IMR-90 (cell line): ENCODE measurements around the gene KANSL3. TPM values are rescaled to one million over a fixed set of nuclear protein-coding genes. Genes with fewer than 3 reads are reported as not detected.

Source experiments
- ATAC-seq: fragments of 200-7000 bp; cut with Tn5 transposase; 2 replicates; pipeline ENCODE4 v1.9.1; 2020; ENCODE audit warnings: low read depth, mild to moderate bottlenecking, moderate library complexity
- BruUV-seq: library from RNA; stranded (reverse); fragments of 400-500 nt; replicated peaks from 2 replicates; lab custom pipeline; 2021; lab: Mats Ljungman, UMichigan
- CTCF ChIA-PET: fragments of 300-600 bp; formaldehyde crosslinking; extraction: SDS; loops from one replicate; lab custom pipeline; 2021; ENCODE audit warnings: antibody characterized with exemption; lab: Yijun Ruan, JAX
- POLR2A ChIA-PET: fragments of 300-600 bp; sonication (Branson Sonifier 250); formaldehyde crosslinking; loops from one replicate; lab custom pipeline; 2022; ENCODE audit warnings: antibody characterized with exemption; ENCODE audit not compliant: unreplicated experiment; lab: Charles Lee
- DNase-seq: peaks from one replicate; pipeline ENCODE4 v3.0.0; 2013
- H2AFZ ChIP-seq: replicated peaks from 2 replicates; pipeline ENCODE3; 2013; ENCODE audit warnings: low read length, mild to moderate bottlenecking; ENCODE audit not compliant: poor library complexity
- H2AK5ac ChIP-seq: 2 replicates; pipeline ENCODE4 v1.6.1; 2013; ENCODE audit warnings: low read depth, low read length, inconsistent platforms
- H2AK9ac ChIP-seq: replicated peaks from 2 replicates; pipeline ENCODE3; 2013; ENCODE audit warnings: mild to moderate bottlenecking, low read depth, low read length, moderate library complexity; ENCODE audit not compliant: poor library complexity
- H2BK120ac ChIP-seq: 2 replicates; pipeline ENCODE4 v1.6.1; 2013; ENCODE audit warnings: low read depth, low read length, inconsistent platforms
- H2BK15ac ChIP-seq: 3 replicates; pipeline ENCODE4 v1.6.1; 2013; ENCODE audit warnings: low read depth, low read length, inconsistent platforms
- H2BK20ac ChIP-seq: 2 replicates; pipeline ENCODE4 v1.6.1; 2013; ENCODE audit warnings: low read depth, mild to moderate bottlenecking, inconsistent platforms, low read length, moderate library complexity
- H2BK5ac ChIP-seq: 2 replicates; pipeline ENCODE4 v1.6.1; 2013; ENCODE audit warnings: mild to moderate bottlenecking, low read depth, low read length, inconsistent platforms; ENCODE audit not compliant: poor library complexity, severe bottlenecking
- H3K14ac ChIP-seq: replicated peaks from 2 replicates; pipeline ENCODE4 v1.6.1; 2013; ENCODE audit warnings: low read depth, low read length, inconsistent platforms
- H3K18ac ChIP-seq: 2 replicates; pipeline ENCODE4 v1.6.1; 2013; ENCODE audit warnings: low read depth, low read length, control low read depth
- H3K23ac ChIP-seq: 2 replicates; pipeline ENCODE4 v1.6.1; 2013; ENCODE audit warnings: low read depth, low read length, inconsistent platforms
- H3K27ac ChIP-seq: 2 replicates; pipeline ENCODE4 v1.5.1; 2013; ENCODE audit warnings: mild to moderate bottlenecking, control low read depth, low read length; ENCODE audit not compliant: insufficient read depth
- H3K27me3 ChIP-seq: 2 replicates; pipeline ENCODE4 v1.6.1; 2013; ENCODE audit warnings: low read length; ENCODE audit not compliant: control insufficient read depth, insufficient read depth
- H3K36me3 ChIP-seq: 2 replicates; pipeline ENCODE4 v1.6.1; 2013; ENCODE audit warnings: low read length, mixed read lengths; ENCODE audit not compliant: control insufficient read depth, insufficient read depth
- H3K4ac ChIP-seq: 2 replicates; pipeline ENCODE4 v1.6.1; 2013; ENCODE audit warnings: low read depth, low read length, inconsistent platforms
- H3K4me1 ChIP-seq: 2 replicates; pipeline ENCODE4 v1.6.1; 2013; ENCODE audit warnings: low read length, mixed read lengths; ENCODE audit not compliant: control insufficient read depth, insufficient read depth
- H3K4me2 ChIP-seq: 2 replicates; pipeline ENCODE4 v1.6.1; 2013; ENCODE audit warnings: low read depth, mild to moderate bottlenecking, control low read depth, low read length, moderate library complexity
- H3K4me3 ChIP-seq: 2 replicates; pipeline ENCODE4 v1.5.1; 2013; ENCODE audit warnings: low read depth, mild to moderate bottlenecking, control low read depth, low read length, moderate library complexity; ENCODE audit not compliant: insufficient read depth
- H3K56ac ChIP-seq: 2 replicates; pipeline ENCODE4 v1.6.1; 2013; ENCODE audit warnings: low read length, inconsistent platforms; ENCODE audit not compliant: insufficient read depth; ENCODE audit errors: extremely low read depth
- H3K79me1 ChIP-seq, 2 experiments: 2 replicates each; pipeline ENCODE4 v1.6.1; 2013; ENCODE audit warnings: low read length in 2 of 2, inconsistent platforms in 1 of 2, low read depth in 1 of 2
- H3K9ac ChIP-seq: 2 replicates; pipeline ENCODE4 v1.6.1; 2013; ENCODE audit warnings: low read depth, low read length, control low read depth
- H3K9me1 ChIP-seq: 2 replicates; pipeline ENCODE4 v1.6.1; 2013; ENCODE audit warnings: low read length, inconsistent platforms; ENCODE audit not compliant: insufficient read depth
- H3K9me3 ChIP-seq: 2 replicates; pipeline ENCODE4 v1.6.1; 2013; ENCODE audit warnings: low read length; ENCODE audit not compliant: control insufficient read depth, insufficient read depth
- H4K20me1 ChIP-seq: 2 replicates; pipeline ENCODE4 v1.6.1; 2013; ENCODE audit warnings: low read length, inconsistent platforms; ENCODE audit not compliant: insufficient read depth
- H4K5ac ChIP-seq: 2 replicates; pipeline ENCODE4 v1.6.1; 2013; ENCODE audit warnings: mild to moderate bottlenecking, low read depth, low read length, control low read depth
- H4K8ac ChIP-seq, 2 experiments: 2 replicates each; pipeline ENCODE4 v1.6.1; 2013; ENCODE audit warnings: low read depth in 2 of 2, low read length in 2 of 2, control low read depth in 1 of 2, inconsistent platforms in 1 of 2
- H4K91ac ChIP-seq: 2 replicates; pipeline ENCODE4 v1.6.1; 2013; ENCODE audit warnings: low read depth, low read length, inconsistent platforms; ENCODE audit not compliant: insufficient read depth
- CEBPB ChIP-seq: IDR thresholded peaks from 2 replicates; pipeline ENCODE4 v1.6.1; 2012; ENCODE audit warnings: low read depth, low read length, improper control_type of control experiment
- MAZ ChIP-seq: IDR thresholded peaks from 2 replicates; pipeline ENCODE4 v1.6.1; 2012; ENCODE audit warnings: low read depth, mild to moderate bottlenecking, low read length, improper control_type of control experiment, moderate library complexity, borderline replicate concordance
- RFX5 ChIP-seq: IDR thresholded peaks from 2 replicates; pipeline ENCODE4 v1.8.0; 2012; ENCODE audit warnings: low read depth, mild to moderate bottlenecking, low read length, moderate library complexity
- WGBS, 2 experiments: methylation state at CpG; one replicate each; pipeline versions ENCODE4 v1.1.5 to v1.1.7; 2013; ENCODE audit warnings: missing lambda C conversion rate in 2 of 2; ENCODE audit not compliant: insufficient read length in 1 of 2; ENCODE audit errors: extremely low coverage in 2 of 2; 5-methylcytosine and 5-hydroxymethylcytosine counted together
- dilution Hi-C: fragments of 300-500 bp; cut with HindIII; formaldehyde crosslinking; loops from one replicate; pipeline ENCODE4 v1.14.3; 2018; ENCODE audit warnings: low sequenced_read_pairs; ENCODE audit not compliant: unreplicated experiment
- in situ Hi-C: fragments of 300-500 bp; cut with MboI; formaldehyde crosslinking; loops from 3 replicates; pipeline ENCODE4 v1.14.3; 2019; ENCODE audit warnings: low sequenced_read_pairs, inconsistent platforms, mixed read lengths
- intact Hi-C: fragments of 100-400 bp; cut with micrococcal nuclease; formaldehyde crosslinking; loops from 2 replicates; pipeline ENCODE4 v1.10.0; 2022
- polyA plus RNA-seq, 3 experiments: library from polyadenylated mRNA; depleted of rRNA; stranded (reverse); fragments of >200 nt; gene quantifications; 2 replicates each; pipeline ENCODE4 v1.2.3, GENCODE V29; 2012; ENCODE audit warnings: low replicate concordance in 1 of 3
- total RNA-seq: library from RNA; depleted of rRNA; stranded (reverse); fragments of >200 nt; gene quantifications from 2 replicates; pipeline ENCODE4 v1.2.3, GENCODE V29; 2012
- TF ChIP-seq, protein P1 (sequence below): fragments of 150-350 bp; IDR thresholded peaks from 2 replicates; pipeline ENCODE4 v1.6.1; 2017; ENCODE audit warnings: mild to moderate bottlenecking, antibody characterized with exemption, low read length, low read depth

The KANSL3 gene
- total and polyA plus RNA-seq, 2 of the 4 experiments (the other 2 are of a cell fraction): 22.2 to 26.3 TPM

DNA sequence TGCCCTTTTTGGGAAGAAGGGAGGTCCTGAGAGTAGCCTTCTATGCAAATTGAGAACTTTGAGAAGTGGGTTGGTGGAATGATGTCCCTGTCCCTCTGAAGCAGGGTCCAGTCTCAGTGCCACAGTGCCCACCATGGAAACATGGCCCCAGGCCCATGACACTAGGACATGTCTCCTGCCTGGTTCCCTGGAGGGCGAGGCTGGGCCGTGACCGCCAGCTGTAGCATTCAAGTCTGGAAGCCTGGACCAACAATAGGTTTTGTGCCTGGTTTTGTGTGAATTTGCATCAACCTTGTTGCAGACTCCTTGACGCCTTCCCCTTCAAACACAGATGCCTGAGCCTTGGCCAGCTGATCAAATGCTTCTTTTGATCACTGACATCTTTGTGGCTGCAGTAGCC, 74.1 kb downstream of the KANSL3 start:
- Histone ChIP-seq H2AFZ (no peak overlapping the region), H2BK20ac (no peak overlapping the region), H3K79me1 (no peaks in the 10 kb centered on the region), H3K27ac (no peak overlapping the region), H4K91ac (no peak overlapping the region), H3K56ac (no peak overlapping the region), H2AK5ac (no peak overlapping the region), H2BK5ac (no peak overlapping the region), H4K5ac (no peak overlapping the region), H2AK9ac (peak overlapping the region; percentile 1), H3K4me3 (no peak overlapping the region), H3K23ac (no peak overlapping the region), H3K4ac (no peak overlapping the region), H2BK15ac (no peak overlapping the region), H3K9me3 (peaks cover 3% of the 10 kb centered on the region; the same call in 1 of the 2 replicates), H3K36me3 (no peaks in the 10 kb centered on the region), H3K18ac (no peak overlapping the region), H2BK120ac (no peak overlapping the region), H4K8ac (no peak overlapping the region), H3K27me3 (peaks cover 4% of the 10 kb centered on the region; the same call in 1 of the 2 replicates), H4K20me1 (no peaks in the 10 kb centered on the region), H3K14ac (no peak overlapping the region), H3K9ac (no peak overlapping the region), H3K4me1 (no peaks in the 10 kb centered on the region), H3K4me2 (no peak overlapping the region), H3K9me1 (no peaks in the 10 kb centered on the region)
- in situ Hi-C loops (no loop called here), dilution Hi-C loops (no loop called here), intact Hi-C loops (no loop called here)
- ChIA-PET CTCF (interaction anchor here (0.5 kb wide), 1 partner anchor 32 kb away, joined by 5 read pairs; no protein-coding TSS in a partner anchor), POLR2A (no interaction called here)
- WGBS, 2 experiments: no CpG with 5 or more reads among the region's 4 CpGs
- ATAC-seq (no peak), DNase-seq (no peak)
- no TSS peak for BruUV-seq
- no peak for TF ChIP-seq RFX5
- no peak for TF ChIP-seq MAZ
- TF ChIP-seq, protein P1, sequence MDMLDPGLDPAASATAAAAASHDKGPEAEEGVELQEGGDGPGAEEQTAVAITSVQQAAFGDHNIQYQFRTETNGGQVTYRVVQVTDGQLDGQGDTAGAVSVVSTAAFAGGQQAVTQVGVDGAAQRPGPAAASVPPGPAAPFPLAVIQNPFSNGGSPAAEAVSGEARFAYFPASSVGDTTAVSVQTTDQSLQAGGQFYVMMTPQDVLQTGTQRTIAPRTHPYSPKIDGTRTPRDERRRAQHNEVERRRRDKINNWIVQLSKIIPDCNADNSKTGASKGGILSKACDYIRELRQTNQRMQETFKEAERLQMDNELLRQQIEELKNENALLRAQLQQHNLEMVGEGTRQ: no peak
- TF ChIP-seq CEBPB: no peak
